COLO829 (cell line): ENCODE results near the gene TUBB1.

Experiments used
- DNase-seq: peaks from one replicate; pipeline ENCODE4 v3.0.0; 2012; ENCODE audit warnings: low spot score

Gene TUBB1

GRCh38 chr20:58989196-58989595 lies 30.0 kb upstream of the TUBB1 start:
- DNase-seq, result no peak

- no peak for DNase-seq
Measured at GRCh38 chr20:58990651-58991445, 28.4 kb upstream of the TUBB1 start.

DNA sequence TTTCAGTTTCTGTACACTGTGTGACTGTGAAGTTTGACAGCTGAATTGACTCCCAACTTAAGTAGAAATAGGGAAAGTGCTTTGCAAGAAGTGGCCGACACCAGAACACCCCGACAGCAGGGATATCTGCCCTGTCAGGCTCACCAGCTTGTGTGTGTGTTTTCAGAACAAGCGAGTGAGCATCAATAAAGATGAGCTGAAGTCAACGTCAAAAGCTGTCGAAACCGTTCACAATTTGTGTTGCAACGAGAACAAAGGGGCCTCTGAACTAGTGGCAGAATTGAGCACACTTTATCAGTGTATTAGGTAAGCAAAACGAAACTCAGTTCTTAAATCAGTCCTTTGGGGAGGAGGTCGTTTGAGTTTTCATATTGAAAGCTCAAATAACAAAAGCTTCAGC lies 27.5 kb upstream of the TUBB1 start:
- no peak for DNase-seq

- DNase-seq, result no peak
Measured at GRCh38 chr20:58992911-58993310, 26.3 kb upstream of the TUBB1 start.

DNA sequence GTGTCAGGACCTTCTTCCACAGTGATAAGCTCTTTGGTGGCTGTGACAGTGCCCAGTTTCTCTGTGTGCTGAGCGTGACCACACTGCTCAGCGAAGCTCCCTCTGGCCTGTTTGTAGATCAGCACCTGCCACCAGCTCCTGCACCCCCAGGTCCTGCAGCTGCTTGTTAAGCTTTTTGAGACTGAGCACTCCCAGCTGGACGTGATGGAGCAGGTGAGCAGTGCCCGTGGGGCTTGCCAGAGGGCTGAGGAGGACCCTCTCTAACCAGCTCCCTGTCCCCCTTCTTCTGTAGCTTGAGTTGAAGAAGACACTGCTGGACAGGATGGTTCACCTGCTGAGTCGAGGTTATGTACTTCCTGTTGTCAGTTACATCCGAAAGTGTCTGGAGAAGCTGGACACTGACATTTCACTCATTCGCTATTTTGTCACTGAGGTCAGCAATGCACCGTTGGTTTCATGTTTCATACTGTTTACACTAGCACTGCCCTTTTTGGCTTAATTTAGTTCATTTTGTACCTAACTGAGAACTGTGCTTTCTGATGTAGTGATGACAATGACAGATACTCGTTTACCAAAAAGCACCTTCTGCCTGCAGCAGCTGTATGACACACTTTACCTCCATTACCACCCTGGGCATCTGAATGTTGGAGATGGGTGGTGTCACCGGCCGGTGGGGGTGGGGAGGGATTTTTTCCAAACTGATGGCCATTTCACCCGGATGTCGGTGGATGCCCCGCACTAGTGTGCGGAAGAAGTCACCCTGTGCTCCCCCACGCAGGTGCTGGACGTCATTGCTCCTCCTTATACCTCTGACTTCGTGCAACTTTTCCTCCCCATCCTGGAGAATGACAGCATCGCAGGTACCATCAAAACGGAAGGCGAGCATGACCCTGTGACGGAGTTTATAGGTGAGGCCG lies 25.6 kb upstream of the TUBB1 start:
- no peak for DNase-seq

DNA sequence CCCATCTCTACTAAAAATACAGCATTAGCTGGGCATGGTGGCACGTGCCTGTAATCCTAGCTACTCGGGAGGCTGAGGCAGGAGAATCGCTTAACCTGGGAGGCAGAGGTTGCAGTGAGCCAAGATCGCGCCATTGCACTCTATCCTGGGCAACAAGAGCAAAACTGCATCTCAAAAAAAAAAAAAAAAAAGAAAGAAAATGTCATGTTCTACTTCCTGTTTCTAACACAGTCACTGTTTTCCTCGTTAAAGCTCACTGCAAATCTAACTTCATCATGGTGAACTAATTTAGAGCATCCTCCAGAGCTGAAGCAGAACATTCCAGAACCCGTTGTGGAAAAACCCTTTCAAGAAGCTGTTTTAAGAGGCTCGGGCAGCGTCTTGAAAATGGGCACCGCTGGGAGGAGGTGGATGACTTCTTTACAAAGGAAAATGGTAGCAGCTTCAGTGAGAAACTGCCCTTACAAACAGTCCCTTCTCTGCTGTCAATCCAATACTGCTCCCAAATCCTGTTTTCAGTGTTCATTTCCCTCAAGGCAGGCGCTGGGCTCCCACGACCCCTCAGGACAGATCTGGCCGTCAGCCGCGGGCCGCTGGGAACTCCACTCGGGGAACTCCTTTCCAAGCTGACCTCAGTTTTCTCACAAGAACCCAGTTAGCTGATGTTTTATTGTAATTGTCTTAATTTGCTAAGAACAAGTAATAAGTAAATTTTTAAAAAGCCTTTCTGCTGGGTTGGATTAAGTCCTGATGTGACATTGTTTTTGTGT lies 24.7 kb upstream of the TUBB1 start:
- no peak for DNase-seq

DNA sequence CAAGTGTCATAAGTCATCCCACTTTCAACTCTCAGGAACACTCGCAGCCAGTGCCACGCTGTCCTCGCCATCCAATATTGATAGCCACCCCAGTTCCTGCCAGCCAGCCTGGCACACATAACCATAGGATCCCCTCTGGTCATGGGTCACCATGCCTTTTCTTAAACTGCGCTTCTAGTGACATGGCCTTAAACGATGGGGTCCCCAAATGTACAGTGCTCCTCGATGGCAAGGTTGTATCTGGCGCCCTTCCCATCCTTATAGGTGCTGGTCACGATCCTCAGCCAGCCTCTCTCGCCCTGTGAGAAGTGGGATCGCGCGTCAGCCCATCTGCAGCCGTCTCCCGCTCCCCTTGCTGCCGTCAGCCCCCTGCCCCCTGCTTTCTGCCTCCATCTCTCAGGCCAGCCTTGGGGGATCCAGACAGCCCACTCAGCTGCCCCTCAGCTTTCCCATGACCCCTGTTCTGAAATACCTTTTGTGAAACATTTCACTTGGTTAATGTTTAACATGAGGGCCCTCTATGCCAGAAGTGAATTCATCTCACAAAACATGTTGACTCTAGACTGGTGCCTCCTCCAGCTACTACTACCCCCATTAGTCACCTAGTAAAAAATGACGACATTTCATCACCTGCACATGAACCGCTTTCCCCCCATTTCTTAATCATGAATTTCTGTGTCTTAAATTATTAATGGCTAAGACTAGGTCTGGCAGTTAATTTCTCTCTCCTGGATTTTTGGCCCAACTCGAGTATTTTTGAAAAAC lies 23.6 kb upstream of the TUBB1 start:
- DNase-seq, result no peak

DNA sequence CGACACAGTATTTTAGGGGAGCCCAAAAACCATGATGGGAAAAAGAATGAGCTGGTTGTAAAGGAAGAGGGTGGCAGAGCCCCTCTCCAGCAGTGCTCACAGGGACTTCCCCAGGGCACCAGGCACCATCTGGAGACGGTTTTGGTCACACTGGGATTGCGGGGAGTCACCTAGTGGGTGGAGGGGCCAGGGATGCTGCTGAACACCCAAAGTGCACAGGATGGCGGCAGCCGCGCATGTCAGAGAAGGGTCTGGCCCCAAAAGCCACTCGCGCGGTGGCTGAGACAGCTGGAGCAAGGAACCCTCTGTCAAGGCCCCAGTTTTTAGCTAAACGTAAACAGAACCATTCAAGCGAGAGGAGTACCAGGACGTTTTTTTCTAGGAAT lies 23.0 kb upstream of the TUBB1 start:
- DNase-seq, result no peak

- no peak for DNase-seq
Measured at GRCh38 chr20:58997141-58997770, 22.0 kb upstream of the TUBB1 start.

DNA sequence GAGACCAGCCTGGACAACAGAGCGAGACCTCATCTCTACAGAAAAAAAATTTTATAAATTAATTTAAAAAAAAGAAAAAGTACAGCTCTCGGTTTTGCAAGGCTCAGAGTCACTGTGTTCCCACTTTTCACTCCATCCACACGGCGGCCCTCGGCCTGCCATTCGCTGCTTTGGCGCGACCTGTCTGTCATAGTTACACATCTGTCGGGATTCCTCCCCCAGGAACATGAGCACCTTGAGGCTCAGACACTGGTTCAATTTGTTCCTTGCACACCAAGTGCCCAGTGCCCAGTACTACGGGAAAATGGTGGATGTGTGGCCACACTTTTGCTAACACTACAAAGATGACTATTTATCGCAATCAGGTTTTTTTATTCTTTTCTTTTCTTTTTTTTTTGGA lies 20.6 kb upstream of the TUBB1 start:
- no peak for DNase-seq

GRCh38 chr20:59000326-59000725 lies 18.9 kb upstream of the TUBB1 start:
- no peak for DNase-seq

- no peak for DNase-seq
Measured at GRCh38 chr20:59001068-59001448, 18.2 kb upstream of the TUBB1 start.

DNA sequence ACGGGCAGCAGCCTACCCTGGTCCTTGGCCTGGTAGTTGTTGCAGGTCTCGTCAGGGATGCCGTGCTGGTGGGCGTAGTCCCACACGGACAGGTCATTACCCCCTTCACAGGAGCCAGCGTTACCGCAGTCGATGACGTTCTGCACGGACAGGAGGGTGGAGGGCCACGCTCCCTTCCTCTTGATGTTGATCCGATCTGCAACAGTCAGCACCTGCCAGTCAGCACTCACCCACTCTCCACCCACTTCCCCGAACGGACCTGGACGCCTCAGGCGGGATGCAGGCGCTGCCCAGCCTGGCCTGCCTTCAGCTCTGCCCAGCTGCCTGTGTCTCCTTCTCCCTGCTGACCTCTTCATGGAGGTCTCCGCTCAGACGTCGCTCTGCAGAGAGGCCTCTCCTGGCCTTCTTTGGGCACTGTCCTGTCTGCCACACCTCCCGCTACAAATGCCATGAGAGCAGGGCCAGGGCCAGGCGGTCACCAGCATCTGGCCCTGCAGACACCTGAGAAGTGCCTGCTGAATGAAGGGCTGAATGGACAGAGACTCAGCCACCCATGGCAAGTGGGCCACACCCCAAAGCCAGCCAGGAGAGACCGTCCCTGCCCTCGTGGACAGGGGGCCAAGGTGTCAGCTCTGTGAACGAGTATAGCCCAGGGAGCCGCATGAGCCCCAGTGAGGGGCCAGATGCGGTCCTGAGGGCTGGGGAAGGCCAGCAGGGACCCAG lies 17.6 kb upstream of the TUBB1 start:
- no peak for DNase-seq

DNA sequence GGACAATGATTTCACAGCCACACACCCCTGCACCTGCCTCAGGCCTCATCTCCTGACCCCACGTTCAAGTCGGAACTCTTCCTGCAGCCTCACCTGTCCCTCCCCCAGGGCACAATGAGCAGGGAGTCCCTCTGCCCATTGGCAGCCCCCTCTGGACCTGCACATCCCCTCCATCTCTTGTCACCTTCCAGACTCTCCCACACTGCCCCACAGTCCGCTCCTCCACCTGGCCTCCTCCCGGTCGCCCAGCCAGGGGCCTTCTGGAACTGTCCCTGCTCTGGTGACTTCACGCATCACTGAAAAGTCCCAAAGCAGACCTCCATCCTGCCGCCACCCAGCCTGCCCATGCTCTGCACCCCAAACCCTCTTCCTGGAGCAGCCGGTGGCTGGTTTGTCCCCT lies 16.8 kb upstream of the TUBB1 start:
- no peak for DNase-seq

GRCh38 chr20:59002874-59003399 lies 16.3 kb upstream of the TUBB1 start:
- no peak for DNase-seq

DNA sequence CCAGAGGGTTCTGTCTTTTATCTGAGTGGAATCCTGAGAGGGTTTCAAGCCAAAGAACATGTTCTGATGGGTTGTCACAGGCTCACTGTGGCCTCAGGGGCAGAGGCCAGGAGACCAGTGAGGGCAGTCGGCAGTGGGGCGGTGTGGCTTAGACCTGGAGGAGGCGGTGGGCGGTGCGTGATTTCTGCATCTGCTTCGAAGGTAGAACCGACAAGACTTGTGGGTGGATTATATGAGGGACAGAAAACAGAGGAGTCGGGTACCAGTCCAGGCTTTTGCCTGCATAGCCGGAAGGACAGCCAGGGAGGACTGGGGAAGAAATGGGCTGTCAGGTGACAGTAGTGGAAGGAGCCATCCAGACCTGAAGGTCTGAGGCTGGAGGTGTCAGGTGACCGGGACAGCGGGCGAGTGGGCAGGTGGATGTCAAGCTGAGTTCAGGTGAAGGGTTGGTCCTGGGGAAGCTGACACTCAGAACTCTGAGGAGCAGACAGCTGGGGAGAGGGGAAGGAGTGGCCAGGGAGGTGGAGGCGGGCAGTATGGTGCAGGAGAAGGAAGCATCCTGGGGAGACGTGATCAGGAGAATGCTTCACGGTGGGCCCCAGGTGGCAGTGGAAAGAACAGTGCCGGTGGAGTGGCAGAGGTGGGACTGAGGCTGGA lies 15.3 kb upstream of the TUBB1 start:
- no peak for DNase-seq

- DNase-seq, result no peak
Measured at GRCh38 chr20:59004493-59004762, 14.8 kb upstream of the TUBB1 start.

DNA sequence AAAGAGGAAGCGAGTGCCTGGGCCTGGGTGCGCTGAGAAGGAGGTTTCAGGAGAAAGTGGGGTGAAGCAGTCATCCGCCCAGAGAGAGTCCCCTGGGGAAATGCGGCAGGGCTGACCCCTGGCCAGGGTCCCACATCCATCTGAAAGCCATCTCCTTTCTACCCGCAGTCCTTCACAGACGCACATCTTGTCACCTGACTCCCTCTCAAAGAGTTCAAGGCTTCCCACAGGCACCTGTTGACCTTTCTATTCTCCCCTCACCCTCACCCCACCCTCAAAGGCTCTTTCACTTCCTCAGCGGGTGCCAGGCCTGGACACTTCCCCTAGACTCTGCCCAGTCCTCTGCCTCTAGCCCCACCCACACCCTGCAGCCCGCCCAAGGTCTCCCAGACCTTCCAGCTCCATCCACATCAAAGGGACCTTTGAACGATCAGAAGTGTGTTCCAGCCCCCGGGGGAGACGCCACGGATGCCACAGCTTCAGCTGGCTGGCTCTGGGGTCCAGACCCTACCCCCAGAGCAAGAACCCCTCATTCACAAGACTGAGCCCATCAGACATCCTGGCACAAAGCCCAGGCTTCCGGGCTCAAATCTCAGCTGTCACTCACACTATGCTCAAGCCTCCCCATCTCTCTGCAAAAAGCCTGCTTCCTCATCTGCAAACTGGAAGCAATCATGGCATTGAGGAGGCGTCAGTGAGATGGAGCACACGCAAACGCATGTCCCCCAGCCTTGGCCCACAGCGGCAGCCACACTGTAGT lies 14.3 kb upstream of the TUBB1 start:
- peak; percentile 74 for DNase-seq

- DNase-seq, result no peak
Measured at GRCh38 chr20:59005523-59006166, 13.6 kb upstream of the TUBB1 start.
